Peyer's patch (tissue), 4 donors: ENCODE measurements around the gene GUCY2D.

ENCODE experiments used
- POLR2A ChIP-seq, 2 donors: fragments of 450-650 bp; IDR thresholded peaks; one replicate each; pipeline ENCODE4 v1.5.1; 2017; ENCODE audit warnings: antibody characterized with exemption in 2 of 2, mild to moderate bottlenecking in 2 of 2, moderate library complexity in 2 of 2
- TF ChIP-seq, protein P1 (sequence below), 6 experiments: fragments of 450-650 bp in 4 of 6; fragments of 200-600 bp in 2 of 6; sonication (generic) in 1 of 6; IDR thresholded peaks; one replicate each; pipeline ENCODE4 v1.5.1; 2017 to 2019; ENCODE audit warnings: antibody characterized with exemption in 6 of 6, mild to moderate bottlenecking in 3 of 6, moderate library complexity in 1 of 6

DNA sequence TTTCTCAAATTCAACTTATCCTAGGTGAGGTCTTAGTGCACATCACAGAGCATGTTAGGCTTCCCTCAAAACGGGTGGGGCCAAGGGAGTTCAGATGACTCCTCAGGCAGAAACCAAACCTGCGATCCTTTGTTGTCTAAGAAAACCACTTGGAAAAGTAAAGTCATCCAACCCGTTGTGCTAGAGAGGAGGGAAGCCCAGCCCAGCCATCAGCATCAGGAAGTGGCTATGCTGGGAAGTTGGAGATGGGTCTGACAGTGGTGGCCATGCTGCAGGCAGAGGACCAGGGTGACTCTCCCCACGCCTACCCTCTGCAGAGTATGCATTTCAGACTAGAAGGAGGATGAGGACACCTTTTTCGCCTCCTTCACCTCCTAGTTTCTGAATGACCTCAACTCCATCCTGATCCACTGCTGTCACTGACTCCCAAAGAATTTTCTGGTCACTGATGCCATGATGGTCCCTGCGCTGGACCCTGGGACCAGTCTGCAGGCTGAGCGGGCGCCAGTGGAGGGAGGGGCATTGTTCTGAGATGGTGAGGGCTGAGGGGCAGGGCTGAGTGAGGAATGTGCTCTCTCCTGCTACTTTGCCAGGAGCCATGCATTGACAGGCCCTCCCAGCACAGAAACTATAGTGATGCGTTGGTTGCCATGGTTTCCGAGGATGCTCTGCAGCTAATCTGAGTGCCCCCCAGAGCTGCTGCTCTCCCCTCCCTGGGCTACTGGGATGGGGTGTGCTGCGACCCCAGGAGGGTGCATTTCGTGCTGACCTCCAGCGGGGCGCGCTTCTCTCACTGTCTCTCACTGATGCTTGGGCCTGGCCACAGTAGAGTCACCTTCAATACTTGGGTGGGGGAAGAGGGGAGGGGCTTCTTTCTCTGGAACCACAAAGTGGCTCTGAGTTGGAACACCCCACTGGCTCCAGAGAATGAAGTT is 64.7 kb downstream of the GUCY2D start:
- TF ChIP-seq, protein P1, sequence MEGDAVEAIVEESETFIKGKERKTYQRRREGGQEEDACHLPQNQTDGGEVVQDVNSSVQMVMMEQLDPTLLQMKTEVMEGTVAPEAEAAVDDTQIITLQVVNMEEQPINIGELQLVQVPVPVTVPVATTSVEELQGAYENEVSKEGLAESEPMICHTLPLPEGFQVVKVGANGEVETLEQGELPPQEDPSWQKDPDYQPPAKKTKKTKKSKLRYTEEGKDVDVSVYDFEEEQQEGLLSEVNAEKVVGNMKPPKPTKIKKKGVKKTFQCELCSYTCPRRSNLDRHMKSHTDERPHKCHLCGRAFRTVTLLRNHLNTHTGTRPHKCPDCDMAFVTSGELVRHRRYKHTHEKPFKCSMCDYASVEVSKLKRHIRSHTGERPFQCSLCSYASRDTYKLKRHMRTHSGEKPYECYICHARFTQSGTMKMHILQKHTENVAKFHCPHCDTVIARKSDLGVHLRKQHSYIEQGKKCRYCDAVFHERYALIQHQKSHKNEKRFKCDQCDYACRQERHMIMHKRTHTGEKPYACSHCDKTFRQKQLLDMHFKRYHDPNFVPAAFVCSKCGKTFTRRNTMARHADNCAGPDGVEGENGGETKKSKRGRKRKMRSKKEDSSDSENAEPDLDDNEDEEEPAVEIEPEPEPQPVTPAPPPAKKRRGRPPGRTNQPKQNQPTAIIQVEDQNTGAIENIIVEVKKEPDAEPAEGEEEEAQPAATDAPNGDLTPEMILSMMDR (IDR thresholded peaks at IDR 0.05): no peak
- TF ChIP-seq POLR2A (IDR thresholded peaks at IDR 0.05): no peak
